ENCODE results near the gene HGS.

HGS gene

DNA sequence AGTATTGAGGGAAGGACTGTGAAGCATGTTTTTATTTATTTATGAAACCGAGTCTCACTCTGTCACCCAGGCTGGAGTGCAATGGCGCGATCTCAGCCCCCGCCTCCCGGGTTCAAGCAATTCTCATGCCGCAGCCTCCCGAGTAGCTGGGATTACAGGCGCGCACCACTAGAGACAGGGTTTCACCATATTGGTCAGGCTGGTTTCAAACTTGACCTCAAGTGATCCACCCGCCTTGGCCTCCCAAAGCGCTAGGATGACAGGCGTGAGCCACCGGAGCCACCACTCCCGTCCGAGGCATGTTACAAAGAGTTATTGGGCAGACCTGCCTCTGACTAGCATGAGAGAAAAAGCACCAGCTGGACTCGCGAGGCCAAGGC, 22.4 kb downstream of the HGS start:
- no peak for DNase-seq

- no peak for DNase-seq
Measured at GRCh38 chr17:81706757-81707624, 23.2 kb downstream of the HGS start.

DNA sequence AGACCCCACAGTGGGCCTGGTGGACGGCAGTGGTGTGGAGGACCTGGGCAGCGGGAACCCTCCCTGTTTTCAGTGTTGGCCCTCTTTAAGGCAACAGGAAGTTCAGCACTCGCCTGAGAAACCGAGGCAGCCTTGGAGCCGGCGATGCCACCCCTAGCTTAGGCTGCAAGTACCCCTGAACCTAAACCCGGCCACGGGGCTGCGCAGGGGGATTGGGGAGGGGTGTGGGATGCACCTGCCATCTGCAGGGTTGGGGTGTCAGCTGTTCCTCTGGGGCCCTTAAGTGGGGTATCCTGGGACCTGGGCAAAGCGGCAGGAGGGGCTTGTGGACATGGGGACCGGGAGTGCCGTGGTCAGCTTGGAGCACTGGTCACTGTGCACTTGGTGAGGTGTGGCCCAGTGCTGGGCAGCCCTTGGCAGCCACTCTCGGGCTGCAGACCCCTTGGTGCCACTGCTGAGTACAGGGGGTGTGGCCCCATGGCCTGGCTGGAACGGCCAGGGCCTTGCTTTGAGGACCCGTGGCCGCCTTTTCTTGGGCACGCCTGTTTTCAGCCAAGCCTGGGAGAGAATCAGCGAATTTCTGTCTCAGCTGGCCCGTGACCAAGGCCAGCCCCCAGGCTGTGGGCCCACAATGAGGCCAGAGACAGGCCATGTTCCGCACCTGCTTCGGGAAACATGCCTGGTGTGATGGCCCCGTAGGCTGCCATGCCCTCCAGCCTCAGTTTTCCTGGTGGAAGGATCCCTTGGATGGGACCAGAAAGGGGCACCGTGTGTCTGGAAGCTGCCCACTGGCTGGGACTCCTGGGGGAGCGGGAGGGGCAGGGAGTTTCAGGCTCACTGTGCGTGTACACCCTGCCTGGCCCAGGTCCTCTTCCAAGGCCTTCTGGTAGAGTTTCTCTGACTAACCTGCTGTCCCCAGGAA, 24.2 kb downstream of the HGS start:
- no peak for DNase-seq

DNA sequence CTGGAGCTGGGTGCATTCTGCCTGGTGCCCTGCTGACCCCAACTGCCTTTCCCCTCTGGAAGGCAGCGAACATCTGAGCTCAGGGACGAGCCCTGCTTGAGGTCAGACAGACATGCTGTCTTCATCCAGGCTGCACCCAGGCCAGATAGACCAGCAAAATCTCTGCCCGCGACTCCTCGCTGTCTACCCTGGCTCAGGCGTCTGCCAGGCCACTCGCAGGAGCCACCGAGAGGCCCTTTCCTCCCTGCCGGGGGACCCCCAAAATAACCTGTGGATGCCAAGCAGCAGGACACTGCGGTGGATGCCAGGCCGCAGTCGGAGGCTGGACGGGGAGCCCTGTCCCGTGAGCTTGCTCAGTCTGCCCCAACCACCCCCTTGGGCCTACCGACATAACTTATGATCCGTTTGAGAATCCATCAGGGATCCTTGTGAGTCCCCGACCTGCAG, 25.0 kb downstream of the HGS start:
- no peak for DNase-seq

DNA sequence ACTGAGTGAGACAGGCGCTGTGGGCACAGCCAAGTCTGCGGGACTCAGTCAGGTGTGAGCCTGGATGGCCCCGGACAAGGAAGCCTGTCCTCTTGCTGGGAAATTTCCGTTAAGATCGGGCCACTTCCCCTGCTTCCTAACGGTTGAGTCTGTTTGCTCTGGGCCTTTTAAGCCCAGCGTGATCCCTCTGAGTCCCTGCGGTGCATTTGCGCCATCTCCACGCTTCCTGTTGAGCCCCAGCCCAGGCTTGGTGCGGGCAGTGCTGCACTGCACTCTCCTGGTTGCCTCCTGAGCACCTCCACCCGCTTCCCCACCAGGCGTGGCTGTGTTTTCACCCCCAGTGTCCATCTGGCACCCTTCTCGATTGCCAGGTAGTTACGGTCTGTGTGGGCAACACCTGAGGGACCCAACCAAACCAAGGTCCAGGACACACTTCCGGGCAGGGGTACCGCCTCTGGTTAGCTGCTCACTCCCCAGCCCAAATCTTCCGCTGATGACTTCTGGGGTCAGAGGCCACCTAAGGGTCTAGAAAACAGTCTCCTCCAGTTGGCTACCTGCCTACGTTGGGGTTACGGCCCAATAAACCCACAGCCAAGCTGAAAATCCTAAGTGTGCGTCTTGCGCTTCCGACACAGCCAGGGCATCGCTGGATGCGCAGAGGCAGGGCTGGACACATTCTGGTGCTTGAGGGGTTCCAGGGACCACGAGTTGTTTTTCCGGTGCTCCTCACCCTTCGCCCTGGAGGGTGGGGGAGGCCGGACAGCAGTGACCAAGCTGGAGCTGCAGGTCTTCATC, 26.9 kb downstream of the HGS start:
- no peak for DNase-seq

DNA sequence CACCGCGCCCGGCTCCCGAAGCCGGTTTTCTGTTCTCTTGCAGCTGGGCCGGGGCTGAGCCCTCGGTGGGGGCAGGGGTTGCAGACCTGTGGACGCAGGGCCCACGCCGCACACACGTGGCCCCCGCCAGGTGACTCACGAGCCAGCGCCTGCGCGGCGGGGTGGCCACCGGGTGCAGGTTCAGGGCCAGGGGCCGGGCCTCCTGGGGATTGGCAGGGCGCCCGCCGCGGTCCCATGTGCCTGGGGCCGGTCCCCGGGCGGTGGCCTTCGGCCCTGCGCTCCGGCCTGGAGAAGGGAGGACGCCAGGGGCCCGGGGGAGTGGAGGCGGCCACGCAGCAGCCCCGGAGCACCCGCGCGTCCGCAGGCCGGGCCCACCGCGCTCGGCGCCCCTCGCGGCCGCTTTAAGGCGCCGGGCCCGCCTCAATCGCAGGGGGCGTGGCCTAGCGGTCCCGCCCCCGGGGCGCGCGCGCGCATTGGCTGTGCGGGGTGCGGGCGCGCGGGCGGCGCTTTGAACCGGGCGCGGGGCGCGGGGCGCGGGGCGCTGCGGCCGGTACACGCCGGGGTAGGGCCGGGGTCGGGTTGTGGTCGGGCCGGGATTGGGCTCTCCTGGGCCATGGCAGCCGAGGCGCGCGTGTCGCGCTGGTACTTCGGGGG, 28.1 kb downstream of the HGS start, which contains the start of gene SLC25A10:
SLC25A10 (plus strand) TSS at position 471 of the 654 bp plus-strand sequence; CDS start at position 614, 143 bp downstream.
- DNase-seq = peak; percentile 51 to 76 (median 58)

DNA sequence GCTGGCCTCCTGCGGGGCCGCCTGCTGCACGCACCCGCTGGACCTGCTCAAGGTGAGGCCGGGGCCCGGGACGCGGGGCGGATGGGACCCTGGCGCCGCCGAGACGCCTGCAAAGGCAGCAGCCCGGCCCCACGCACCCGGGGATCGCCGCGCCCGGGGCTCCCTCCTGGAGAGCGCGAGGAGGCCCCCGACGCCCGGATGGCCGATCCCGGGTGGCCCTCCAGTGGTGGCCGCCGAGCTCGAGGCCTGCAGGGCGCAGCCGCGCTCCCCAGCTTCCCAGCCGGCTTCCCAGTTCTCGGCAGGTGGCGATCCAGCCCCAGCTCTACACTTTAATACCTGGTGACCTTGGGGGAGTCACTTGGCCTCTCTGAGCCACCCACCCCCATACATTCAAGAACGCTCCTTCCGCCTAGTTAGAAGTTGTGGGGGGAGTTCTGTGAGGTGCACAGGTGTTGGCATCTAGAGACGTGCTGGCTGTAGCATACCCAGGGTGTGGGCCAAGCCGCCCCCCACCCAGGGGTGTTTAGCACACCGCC, 28.7 kb downstream of the HGS start:
- no peak for DNase-seq

GRCh38 chr17:81713004-81713555, 29.3 kb downstream of the HGS start:
- no peak for DNase-seq

DNA sequence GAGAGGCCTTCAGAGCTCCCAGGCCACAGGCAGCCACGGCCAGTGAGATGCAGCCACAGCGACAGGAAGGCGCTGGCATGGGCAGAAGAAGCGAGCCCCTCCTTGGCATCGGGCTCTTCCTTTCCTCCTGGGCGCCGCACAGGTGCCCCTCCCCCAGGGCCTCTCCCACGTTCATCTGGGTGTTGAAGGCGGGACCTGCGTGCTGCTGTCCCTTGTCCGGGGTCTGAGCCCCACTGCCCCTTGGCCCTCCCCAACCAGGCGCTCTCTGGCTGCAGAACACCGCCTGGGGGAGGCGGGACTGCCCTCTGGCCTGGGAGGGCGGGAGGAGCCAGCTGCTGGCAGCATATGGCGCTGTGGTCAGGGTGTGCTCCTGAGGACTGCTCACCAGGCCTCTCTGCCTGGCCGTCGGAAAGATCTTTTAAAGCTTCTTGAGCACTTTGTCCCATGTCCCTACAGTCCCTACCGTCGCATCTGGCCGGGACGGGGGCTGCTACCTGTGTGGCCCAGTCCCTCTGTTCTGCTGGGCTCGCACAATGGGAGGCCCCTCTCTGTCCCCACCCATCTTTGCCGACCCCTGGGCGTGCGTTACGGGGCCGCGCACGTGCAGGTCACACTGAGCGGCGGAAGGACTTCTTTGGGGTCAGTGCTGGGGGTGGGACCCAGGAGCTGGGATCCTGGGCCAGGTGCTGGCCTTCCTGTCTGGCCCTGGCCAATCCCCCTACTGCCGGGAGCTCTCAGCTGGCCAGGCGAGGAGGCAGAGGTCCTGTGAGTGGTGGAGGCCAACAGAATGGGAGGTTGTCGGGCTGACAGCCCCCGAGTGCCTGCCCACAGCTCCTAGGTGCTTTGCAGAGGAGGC, 30.0 kb downstream of the HGS start:
- no peak for DNase-seq

DNA sequence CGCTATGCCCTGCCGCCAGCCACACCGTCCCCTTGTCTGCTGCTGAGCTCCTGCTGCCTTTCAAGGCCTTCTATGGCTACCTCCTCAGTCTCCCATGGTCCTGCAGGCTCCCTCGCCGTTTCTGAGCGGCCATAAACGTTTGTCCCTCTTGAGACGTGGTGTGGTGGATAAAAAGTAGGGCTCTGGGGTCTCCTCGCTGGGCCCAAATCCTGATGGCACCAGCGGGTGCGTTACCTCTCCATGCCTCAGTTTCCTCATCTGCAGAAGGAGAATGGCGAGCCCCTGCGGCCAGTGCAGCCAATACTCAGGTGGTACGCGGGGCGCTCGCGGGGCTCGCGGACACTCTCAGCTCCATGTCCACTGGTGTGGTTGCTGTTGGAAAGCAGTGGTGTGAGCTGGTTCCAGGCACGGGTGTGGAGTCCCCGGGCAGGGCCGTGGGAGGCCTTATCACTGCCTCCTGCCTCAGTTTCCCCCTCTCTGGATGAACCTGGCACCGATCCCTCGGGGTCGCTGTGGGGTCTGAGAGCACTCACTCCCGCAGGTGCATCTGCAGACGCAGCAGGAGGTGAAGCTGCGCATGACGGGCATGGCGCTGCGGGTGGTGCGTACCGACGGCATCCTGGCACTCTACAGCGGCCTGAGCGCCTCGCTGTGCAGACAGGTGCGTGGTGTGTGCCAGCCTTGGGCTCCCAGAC, 30.7 kb downstream of the HGS start:
- no peak for DNase-seq

DNA sequence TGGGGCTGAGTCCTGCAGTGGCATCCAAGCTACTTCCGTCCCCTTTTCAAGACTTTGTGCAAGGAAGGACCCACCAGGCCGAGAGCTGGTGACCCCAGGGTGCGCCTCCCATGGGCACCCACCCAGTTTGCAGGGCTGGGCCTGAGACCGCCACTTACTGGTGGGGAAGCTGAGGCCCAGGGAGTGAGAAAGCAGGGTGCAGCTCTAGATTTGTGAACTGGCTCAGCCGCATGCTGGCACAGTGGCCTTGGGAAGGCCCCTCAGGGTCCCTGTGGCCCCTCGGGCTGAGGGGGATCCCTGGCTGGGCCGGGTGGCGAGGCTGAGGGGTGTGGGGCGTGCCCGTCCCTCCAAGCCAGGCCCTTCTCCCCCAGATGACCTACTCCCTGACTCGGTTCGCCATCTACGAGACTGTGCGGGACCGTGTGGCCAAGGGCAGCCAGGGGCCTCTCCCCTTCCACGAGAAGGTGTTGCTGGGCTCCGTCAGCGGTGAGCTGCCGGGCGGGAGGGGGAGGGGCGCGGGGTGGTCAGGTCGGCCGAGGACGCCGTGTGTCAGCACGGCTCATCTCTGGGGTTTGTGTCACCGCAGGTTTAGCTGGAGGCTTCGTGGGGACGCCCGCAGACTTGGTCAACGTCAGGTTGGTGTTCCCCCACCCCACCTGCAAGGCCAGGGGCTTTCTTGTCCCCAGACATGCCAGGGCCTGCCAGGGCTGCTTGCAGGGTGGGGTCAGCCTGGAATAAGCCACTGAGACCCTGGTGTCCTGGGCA, 31.5 kb downstream of the HGS start:
- DNase-seq = no peak

GRCh38 chr17:81715872-81716673, 32.3 kb downstream of the HGS start:
- no peak for DNase-seq

- no peak for DNase-seq
Measured at GRCh38 chr17:81716674-81716996, 32.8 kb downstream of the HGS start.

DNA sequence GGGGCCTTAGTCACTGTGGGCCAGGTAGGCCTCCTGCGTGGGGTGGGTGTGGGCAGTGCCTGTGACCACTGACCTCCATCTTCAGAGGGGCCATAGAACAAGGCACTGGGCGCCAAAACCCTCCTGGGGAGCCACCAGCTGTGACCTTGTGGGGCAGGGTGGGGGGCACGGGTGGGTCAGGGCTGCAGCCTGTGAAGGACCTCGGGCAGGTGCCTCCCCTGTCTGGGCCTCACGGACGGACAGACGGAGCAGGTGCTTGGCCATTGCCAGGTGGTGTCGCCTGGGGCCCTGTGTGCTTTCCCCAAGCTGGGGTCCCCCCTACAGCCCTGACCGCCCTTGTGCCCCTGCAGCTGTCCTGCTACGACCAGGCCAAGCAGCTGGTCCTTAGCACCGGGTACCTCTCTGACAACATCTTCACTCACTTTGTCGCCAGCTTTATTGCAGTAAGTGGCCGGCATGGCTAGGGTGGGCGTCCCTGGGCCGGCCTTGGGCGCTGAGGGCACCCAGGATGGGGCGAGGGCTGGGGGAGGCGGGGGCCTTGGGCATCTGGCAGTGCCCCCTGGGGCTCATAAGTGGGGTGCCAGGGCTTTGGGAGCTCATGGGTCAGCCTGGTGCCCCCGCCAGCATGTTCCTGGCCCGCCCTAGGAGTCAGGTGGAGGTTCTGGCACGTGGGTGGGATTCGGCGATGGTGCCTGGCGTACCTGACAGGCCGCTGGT, 33.4 kb downstream of the HGS start:
- DNase-seq = no peak

DNA sequence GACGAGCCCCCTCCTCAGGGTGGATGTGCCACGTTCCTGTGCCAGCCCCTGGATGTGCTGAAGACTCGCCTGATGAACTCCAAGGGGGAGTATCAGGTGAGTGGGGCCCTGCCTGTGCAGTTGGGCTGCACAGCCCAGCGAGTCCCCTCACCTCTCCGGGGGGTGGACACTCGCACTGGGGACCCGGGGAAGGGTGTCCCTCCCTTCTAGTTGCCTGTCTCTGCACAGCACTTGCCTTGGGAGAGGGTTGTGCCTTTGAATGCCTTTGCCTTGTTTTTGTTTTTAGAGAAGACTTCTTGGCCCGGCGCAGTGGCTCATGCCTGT, 33.9 kb downstream of the HGS start:
- DNase-seq = no peak

DNA sequence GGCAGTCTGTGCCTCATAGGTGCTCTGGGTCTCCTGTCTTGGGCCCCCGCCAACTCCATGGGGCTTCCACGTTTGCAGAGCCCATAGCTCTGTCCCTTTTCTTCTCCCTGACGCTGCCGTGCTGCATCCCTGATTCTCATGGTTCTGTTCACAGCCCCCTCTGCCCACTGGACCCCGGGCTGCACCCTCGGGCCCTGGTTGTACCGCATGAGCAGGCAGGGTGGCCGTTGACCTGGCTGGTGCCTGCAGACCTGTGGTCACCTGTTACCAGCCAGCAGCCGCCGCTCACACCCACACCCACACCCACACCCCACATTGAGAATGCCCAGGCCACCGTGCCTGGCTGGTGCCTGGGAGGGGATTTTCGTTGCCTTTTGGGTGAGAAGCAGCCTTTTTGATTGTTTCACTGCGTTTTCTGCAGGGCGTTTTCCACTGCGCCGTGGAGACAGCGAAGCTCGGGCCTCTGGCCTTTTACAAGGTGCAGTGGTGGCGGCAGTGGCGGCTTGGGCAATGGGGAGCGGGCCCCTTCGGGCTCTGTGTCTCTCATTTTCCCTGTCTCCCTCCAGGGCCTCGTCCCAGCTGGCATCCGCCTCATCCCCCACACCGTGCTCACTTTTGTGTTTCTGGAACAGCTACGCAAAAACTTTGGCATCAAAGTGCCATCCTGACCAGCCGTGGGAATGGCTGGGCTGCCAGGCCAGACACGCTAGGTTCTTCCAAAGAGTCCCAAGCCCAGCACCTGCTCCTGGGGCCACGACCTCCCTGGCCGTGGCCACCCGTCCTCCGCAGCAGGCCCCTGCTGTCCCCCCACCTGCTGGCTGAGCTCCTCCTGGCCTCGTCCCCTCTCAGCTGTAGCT, 35.8 kb downstream of the HGS start:
- DNase-seq = no peak

Data from activated naive CD4-positive, alpha-beta T cell (primary cell).